HG02938 (cell line): ENCODE results near the gene FRMD4A.
A peak's percentile ranks its signal among the peaks of the same experiment; 100 is the strongest.

Source experiments
- ATAC-seq: cut with Tn5 transposase; IDR thresholded peaks from one replicate; pipeline ENCODE4 v1.9.1; 2021; ENCODE audit warnings: mild to moderate bottlenecking, moderate library complexity; ENCODE audit not compliant: unreplicated experiment

FRMD4A gene

DNA sequence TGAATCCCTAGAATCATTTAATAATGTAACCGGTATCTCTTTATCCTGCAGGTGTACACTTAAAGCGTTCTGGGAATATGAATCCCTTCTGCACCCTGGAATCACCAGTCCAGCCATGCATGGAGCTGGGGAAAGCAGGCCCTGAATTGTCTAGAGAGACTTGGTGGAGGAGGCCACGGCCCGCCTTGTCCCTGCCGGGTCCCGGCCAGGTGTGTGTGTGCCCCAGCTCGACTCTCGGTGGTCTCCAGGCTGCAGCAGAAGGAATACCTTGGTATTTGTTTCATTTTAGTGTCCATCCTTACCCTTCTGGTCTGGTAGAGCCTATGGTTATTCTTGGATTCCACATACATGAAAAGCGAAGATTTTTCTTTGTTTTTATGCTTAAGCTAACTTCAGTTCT, 685.9 kb downstream of the FRMD4A start:
- no peak for ATAC-seq

DNA sequence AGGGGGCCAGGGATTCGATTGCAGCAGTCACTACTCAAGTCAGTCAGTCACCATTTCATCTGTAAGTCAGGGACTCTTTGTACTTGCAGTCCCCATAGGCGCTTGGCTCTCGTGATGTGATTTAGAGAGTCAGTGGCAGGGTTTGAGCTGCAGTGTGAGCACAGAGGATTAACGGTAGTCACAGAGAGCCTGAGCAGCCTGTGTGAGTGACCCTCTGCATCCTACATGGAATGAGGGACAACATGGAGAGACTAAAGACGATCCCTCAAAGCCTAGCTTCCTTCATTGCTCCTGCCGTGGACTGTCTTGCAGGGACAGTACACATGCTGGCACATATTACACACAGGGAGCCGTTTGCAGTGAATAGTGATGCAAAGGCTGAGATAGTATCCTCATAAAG, 687.7 kb downstream of the FRMD4A start:
- no peak for ATAC-seq

DNA sequence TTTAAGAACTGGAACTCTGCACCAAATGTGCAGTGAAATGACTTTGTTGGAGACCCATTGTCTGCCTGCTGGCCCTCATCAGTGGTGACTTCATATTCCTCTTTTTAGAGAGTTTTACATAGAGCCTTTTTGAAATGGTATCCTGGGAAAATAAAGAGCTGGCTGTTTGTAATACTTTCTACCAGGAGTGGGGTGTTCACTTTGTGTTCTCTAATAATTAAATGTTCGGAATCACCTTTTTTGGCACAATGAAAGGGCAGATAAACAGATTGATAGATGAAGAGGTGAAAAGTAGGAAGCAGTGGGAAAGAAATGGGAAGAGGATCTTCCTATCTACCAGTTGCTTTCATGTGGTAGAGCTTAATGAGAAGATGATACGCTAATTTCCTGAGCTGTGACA, 688.4 kb downstream of the FRMD4A start:
- no peak for ATAC-seq

DNA sequence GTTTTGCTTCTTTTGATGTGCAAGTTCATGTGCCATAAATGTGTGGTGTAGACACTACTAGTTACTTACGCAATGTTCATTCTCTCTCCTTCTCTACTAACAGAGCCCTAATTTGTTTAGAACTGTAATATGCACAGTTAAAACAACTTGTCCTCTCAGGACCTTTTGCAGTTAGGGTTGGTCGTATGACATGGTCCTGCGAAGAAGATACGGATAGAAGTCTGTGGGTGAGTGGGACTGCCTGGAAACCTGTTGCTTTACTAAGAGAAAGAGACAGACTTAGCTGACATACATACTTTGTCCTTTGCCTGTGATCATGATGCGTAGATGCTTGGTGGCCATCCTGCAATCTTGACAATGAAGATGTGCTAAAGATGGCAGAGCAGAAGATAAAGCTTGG, 692.8 kb downstream of the FRMD4A start:
- no peak for ATAC-seq

DNA sequence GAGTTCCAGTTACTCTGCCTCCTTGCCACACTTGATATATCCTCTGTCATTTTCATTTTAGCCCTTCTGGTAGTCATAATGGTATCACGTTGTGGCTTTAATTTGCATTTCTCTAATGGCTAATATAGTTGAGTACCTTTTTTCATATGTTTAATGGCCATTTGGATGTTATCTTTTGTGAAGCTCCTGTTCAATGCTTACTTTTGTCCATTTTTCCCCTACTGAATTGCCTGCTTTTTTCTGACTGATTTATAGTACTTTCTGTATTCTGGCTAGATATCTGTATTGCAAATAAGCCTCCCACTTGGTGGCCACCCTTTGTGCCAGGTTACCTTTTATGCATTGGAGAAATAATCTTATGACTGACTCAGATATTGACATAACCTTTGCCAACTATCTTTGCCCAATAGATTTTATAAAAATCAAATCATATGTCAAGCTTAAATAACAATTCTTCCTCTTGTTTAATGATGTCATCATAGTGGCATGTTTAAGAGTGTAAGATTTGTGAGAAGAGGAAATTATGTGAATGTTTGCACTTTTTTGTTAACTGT, 693.3 kb downstream of the FRMD4A start:
- peak; percentile 72 for ATAC-seq

DNA sequence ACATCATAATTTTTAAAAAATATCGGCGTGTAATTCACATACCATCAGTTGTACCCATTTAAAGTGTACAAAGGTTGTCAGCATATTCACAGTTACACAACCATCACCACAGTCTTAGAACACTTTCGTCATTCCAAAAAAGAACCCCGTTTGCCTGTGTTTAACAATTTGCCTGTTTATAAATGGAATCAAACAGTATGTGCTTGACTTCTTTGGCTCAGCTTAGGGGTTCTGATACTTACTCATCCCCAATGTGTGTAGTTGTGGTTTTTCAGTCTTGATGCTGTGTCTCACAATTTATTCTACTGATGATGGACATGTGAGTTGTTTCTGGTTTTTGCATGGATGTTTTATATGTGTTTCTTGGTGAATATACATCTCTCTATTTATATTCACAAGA, 693.9 kb downstream of the FRMD4A start:
- no peak for ATAC-seq

DNA sequence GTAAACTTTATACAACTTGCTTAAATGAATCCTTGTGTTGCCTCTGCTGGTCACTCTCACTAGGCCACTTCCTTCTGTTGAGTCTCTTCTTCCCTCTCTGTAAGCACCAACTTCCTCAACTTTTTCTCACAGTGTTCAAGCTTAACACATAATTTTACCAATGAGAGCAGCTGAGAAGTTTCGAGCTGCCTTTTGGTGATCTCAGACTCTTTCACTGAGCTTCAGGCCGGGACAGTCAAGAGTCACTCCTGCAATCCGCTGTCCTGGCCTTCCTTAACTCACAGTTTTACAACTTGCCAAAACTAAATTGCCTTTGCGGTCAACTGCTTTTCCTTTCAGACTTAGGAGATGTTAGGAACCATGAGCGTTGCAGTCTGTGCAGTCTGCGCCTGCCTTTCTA, 696.5 kb downstream of the FRMD4A start:
- no peak for ATAC-seq

DNA sequence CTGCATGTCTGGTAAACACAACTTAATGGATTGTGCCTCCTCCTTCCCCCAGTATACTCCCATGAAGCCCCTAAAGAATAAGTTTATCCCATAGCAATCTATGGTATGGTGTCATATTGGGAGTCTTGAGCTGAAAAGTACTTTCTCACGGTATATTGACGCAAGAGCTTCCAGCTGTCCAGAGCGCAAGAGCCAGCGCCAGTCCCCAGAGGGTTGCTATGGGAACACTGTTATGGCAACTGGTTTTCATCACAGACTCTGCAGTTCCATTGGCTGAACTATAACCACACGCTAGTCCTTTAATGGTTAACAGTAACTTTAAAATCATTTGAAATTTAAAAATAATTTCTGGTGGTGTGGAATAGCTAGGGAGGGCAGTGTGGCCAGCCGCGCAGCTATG, 697.0 kb downstream of the FRMD4A start:
- no peak for ATAC-seq

DNA sequence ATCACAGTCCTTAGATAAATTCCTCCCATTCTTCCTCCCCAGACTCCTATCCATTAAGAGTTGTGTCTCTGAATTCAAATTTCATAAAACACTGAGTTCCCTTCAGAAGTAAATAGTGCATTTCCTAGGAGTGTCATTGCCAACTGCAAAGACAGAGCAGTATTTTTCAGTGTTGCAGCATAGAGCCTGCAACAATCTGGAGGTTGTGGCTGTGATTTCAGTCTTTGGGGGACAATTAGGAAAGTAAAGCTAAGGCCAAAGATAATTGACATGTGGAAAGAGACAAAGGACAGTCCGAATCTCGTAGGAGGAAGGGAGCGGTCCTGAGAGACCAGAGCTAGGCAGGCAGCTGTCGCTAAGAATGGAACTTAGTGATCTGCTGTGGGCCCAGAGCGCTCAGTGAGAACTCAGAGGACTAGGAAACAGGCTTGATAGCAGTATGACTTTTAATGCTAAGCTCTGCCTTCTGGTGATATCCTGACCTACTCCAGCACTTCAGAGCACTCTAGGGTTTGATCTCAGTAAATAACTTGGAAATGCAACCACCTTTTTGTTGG, 697.8 kb downstream of the FRMD4A start:
- no peak for ATAC-seq

DNA sequence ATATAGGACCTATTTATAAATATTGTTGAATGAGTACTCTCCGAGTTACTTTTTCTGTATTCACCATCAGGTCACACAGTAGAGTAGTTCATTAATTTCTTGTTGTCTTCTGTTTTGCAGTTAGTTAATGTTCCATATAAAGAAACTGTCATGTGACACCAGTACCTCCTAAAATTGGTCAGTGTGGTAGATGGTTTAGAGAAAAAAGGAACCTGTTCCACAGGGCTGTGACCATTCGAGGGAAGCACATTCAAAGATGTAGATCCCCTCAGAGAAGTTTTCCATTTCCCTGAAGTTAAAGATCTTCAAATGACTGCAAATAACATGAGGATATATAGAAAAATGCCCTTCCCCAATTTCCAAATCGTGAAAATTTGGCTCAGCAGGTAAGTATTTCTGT, 698.3 kb downstream of the FRMD4A start:
- no peak for ATAC-seq

DNA sequence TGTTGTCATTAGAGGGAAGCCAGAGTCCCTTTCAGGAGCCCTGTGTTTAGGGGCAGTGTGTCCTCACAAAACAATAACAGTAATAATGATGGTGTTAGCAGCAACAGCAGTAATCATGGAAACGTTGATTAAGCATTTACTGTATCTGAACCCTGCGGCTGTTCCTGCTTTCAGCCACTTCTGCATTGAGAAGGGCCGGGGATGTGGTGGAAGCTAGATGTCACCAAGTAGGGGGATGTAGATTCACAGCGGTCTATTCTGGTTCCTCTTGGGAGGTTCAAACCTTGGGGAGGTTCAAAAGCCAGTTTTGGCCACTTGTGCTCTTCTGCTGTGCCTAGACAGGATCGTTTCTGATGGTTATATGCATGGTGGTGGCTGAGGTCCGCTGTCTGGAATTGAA, 699.1 kb downstream of the FRMD4A start:
- no peak for ATAC-seq

DNA sequence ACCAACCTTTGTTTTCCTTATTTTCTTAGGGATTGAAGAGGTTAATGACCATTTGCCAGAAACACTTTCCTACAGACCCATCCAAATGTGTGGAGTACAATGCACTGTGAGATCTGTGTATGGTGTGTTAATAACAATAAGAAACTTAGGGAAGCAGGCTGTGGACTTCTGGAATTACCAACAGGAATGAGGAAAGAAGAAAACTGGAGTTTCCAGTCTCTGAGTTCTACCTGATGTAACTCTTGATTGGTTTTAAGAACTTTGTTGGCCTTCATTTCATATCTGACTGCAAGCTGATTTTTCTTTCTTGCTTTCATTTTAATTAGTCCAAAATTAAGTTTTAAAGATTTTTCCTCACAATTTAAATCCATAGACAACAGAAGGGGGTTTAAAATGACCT, 700.5 kb downstream of the FRMD4A start:
- no peak for ATAC-seq

DNA sequence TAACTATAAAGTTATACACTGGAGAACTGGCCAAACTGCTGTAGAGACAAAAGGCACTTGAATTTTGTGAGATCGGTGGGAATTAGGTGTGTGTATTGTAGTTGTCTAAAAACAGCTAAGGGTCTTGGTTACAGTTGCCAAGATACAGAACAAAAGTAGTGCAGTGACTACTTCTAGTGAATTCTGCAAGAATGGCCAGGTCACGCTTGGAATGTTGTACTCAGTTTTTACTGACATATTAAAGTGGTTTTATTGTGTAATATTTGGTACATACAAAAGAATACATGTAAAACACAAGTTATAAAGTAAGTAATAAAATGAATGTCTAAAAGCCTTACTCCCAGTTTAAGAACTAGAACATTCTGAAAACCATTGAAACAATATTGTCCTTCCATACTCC, 701.6 kb downstream of the FRMD4A start:
- ATAC-seq, result no peak

DNA sequence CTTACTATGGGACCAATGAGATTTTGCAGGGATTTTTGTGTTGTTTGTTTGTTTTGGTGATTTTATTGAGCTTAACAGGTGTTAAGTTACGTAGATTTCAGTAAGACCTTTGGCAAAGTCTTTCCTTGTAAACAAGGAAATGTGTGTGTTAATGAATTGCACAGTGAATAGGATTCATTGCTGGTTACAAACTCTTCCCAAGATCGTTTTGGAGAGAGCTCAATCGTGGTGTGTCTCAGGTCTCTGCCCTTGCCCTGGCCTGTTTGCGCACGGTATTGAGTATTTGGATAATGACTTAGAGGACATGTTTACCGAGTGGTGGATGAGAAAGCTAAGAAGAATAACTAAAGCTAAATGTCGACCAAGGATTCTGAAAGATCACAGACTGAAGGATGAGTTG, 702.1 kb downstream of the FRMD4A start:
- no peak for ATAC-seq

DNA sequence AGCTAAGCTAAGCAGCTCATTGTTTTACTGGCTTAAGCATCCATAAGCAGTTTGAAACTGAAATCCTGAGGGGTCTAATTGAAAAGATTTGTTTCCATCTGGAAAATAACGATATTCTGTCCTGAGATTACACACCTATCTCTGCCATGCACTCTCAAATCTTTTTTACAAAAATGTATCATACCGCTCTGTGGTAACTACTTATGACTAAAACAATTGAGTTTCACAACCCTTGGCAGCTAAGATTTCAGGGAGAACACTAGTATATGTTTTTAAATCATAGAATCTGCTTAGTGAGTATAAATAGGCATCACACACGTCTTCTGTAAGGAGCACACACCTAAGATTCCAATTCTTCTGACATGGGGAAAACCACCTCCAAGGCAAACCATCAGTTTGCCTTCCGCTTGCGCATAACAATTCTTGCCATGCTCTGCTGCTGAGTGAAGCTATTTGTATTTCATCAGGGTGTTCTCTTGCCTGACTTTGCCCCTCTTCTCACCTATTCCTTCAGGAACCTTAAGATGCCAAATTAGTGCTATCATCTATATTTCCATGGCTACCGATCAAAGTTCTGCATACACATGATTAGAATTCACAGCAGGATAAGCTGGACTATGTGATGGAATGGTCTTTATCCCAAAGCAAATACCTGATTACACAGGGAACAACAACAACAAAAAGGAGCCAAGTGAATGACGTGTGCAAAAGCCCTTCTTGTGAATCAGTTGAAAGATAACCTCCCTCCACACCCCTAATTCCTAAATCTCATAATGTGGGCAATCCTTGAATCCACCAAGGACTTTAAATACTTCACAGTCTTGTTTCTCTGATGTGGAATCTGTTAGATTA, 703.0 kb downstream of the FRMD4A start:
- no peak for ATAC-seq

DNA sequence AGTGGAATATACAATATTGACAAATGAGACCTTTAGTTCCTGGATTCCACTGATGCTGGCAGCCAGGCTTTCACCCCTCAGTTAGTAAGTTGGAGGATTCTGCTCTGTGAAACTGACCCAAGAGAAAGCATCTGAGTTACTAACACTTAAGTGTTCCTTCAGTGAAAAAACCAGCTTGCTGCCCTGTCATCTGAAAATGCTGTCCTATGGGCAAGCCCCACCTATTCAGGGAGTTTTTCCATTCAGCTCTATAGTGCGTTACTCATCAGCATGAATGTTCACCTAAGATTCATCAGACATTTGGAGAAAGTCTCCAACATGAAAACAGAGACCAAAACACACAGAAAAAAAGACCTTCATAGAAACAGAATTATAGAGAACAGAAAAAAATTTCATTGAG, 706.1 kb downstream of the FRMD4A start:
- no peak for ATAC-seq

DNA sequence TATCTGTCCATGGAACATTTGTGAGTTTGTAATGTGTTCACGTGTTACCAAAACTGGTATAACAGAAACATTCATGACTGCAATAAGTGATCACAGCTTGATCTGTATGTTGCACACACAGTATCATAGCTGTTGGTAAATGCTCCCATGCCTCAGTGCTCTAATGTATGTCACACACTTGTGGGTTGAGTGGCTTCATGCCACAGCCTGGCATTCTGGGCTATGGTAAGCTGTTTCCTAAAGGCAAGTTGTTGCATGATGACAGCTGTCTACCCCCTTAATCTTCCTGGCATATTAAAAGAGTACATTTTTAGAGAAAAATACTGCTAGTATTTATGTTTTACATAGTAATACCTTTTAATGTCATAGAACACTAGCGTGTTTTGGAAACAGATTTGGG, 708.8 kb downstream of the FRMD4A start:
- ATAC-seq, result no peak

DNA sequence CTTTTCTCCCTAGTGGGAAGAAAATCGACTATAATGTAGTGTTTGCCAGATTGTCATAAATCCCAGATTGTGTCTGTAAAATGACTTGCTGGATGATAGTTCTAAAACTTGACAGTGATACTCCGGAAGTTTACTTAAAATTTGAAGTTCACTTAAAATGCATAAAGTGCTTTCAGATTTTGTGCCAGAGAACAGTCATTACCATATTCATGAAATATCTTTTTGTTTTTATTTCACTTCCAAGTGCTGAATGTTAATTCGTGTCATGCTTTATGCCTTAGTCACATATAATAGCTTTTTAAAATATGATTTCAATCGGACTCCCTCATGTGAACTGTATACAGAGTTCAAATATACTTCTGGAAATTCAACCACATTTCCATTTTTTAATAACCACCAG, 713.6 kb downstream of the FRMD4A start:
- no peak for ATAC-seq

DNA sequence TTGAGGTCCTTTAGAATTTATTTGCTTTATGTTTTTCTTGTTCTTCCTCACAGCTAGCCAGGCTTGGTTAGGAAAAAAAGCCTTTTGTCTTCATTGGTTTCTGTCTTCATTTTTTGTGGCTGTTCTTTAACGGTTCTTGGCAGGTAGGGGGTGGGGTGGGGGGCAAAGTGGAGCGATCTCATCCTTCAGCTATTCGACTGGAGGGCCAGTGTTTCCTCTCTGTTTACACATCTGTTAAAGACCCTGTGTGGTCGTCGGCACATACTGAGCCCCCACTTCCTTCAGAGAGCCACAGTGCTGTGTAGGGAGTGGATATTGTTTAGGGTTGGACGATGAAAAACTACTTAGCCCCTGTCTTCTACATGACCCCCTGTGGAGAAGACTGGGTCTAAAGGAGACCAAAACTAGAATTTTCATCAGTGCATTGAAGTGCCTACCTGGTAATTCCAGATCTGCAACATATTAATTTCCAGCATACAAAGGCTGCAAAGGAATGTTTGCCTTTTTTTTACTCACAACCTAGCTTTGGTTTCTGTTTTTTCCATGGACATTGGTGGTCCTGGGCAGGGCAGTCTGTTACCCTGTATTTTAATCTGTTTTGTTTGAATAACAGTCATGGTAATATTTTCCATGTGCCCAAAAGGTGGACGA, 714.9 kb downstream of the FRMD4A start:
- no peak for ATAC-seq

DNA sequence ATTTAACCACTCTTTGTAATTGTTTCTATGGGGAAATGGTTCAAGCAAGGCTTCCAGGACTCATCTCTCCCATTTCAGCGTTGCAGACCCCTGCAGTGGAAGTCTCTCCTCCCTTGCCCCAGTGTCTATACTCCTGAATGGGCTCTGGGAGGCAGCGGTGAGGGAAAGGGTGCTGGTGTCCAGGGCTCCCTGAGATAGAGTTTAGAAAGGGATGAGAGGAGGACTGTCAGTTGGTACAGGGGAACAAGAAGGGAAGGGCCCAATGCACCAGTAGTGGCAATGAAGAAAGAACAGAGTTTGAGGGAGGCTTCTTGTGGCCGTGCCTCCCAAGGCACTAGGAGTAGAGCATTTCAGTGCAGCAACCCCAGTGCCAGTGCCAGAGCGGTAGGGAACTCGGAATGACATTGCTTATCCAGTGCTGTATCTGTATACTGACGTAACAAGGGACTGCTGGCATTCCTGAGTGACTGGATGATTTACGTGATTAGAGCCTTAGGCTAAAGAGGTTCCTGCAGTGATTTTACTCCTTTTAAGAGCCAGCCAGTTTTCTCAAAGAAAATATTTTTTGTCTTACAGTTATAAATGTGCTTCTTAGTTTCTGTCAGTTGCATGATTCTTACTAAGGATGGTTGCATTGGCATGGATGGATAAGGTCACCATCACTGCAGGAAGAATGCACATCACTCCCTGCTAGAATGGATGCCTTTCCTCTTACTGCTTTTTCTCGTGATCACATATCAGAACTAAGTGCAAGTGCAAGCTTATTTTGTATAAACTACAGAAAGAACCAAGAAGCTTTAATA, 716.0 kb downstream of the FRMD4A start:
- ATAC-seq, result no peak

DNA sequence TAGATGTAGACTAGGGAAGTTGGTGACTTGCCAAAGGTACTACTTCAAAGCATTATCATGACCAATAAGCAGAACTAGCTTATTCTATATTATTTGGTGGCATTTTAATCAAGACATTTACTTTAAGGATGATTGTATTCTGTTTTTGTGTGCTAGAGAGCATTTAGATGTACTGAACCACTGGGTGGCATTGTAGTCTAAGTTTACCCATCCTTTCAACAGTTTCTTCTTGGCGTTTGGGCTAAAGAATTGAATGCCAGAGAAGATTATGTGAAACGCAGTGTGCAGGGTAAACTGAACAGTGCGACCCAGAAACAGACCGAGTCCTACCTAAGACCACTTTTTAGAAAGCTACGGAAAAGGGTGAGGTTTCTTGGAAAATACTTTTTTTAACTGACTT, 717.2 kb downstream of the FRMD4A start:
- ATAC-seq, result no peak
